Activated T-cell treated with anti-CD3 and anti-CD28 coated beads, Interleukin-2, amount 50 U/mL, for 4 hours (primary cell): ENCODE measurements around the gene CDK8. TPM values are rescaled to one million over a fixed set of nuclear protein-coding genes. Genes with fewer than 3 reads are reported as not detected.
A peak's percentile ranks its signal among the peaks of the same experiment; 100 is the strongest.

Experiments used
- ATAC-seq, 2 donors: fragments of 200-7000 bp; cut with Tn5 transposase; one replicate each; pipeline ENCODE4 v1.10.0; 2021
- DNase-seq: peaks from one replicate; pipeline ENCODE4 v3.0.0-alpha.2; 2020
- H3K27me3 Mint-ChIP-seq: one replicate; pipeline ENCODE4 v1.8.0; 2021; ENCODE audit warnings: low read depth, mixed read lengths
- H3K36me3 Mint-ChIP-seq: one replicate; pipeline ENCODE4 v1.8.0; 2022; ENCODE audit warnings: mixed read lengths; ENCODE audit not compliant: insufficient read depth
- H3K4me1 Mint-ChIP-seq: one replicate; pipeline ENCODE4 v1.8.0; 2021; ENCODE audit warnings: low read depth, mixed read lengths
- H3K4me3 Mint-ChIP-seq: one replicate; pipeline ENCODE4 v1.8.0; 2021; ENCODE audit warnings: mild to moderate bottlenecking, moderate library complexity, mixed read lengths
- H3K9me3 Mint-ChIP-seq: one replicate; pipeline ENCODE4 v1.8.0; 2021; ENCODE audit warnings: mixed read lengths
- total RNA-seq, 3 donors: library from RNA; stranded (reverse); gene quantifications; one replicate each; pipeline ENCODE4 v1.2.1, GENCODE V29; 2021

Gene CDK8
- 10 to 100 TPM; 21.1 to 23.6 (median 23.0) TPM for total RNA-seq

DNA sequence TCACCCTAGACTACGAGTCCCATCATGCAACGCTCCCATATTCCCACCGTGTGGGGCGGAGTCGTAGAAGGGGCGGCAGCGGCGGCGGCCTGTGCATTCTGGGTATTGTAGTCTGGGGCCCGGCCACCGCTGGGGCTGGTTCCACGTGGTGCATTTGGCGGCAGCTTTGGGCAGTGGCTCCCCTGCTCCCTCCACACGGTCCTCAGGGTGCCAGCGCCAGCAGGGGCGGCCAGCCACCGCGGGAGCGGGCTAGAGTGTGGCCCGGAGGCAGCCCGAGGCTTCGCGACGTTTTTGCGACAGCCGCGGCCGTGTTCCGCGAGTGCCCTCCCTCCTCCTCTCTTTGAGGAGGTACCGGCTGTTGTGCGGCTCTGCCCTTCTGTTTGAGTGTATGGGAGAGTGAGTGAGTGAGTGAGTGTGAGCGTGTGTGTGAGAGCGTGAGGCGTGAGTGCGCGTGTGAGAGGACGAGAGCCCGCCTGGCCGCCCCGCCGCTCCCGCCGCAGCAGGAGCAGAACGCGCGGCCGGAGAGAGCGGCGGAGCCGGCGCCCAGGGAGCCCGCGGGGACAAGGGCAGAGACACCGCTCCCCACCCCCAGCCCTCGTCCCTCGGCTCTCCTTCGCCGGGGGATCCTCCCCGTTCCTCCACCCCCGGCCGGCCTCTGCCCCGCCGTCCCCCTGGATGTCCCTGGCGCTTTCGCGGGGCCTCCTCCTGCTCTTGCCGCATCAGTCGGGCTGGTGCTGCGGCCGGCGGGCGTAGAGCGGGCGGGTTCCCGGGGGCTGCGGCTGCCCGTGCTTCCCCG, at the start of gene CDK8:
Gene CDK8, plus strand, starts transcription at position 343 of the 796 bp plus-strand sequence. CDS start 513 bp downstream, outside the sequence.
- peak; percentile 90 to 92 for ATAC-seq
- DNase-seq, result peak; percentile 78
- H3K4me1 Mint-ChIP-seq, result peaks cover 36% of the 10 kb centered on the region
- peak within 1 kb of the TSS; percentile 88 for H3K4me3 Mint-ChIP-seq
- no peaks in the 10 kb centered on the region for H3K36me3 Mint-ChIP-seq
- no peaks in the 10 kb centered on the region for H3K27me3 Mint-ChIP-seq
- no peaks in the 10 kb centered on the region for H3K9me3 Mint-ChIP-seq

- Mint-ChIP-seq H3K9me3 (no peaks in the 10 kb centered on the region), H3K4me1 (peaks cover 1% of the 10 kb centered on the region), H3K36me3 (peaks cover 31% of the 10 kb centered on the region), H3K27me3 (no peaks in the 10 kb centered on the region), H3K4me3 (no peak overlapping the region)
- ATAC-seq, result no peak
- DNase-seq, result no peak
Observed at GRCh38 chr13:26208287-26208686, 45.6 kb upstream of the CDK8 start.

DNA sequence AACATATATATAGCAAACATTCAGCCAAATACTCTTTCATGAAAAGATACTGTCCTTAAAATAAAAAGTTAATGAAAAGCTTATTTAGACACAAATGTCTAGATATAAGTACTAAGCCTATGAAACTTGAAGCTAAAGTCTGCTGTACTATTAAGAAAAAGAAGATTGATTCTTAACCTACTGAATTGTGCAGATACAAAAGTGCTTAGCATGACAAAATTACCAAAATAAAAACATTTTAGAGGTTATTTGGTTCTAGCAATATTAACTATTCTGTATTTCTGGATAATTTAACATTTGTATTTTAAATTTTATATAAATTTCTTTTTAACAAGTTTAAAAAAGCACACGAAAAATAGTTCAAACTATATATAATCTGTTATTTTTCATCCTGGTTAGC, 40.6 kb upstream of the CDK8 start:
- H3K4me3 Mint-ChIP-seq, result no peak overlapping the region
- ATAC-seq, result no peak
- no peaks in the 10 kb centered on the region for H3K27me3 Mint-ChIP-seq
- peaks cover 9% of the 10 kb centered on the region for H3K4me1 Mint-ChIP-seq
- no peak for DNase-seq
- H3K9me3 Mint-ChIP-seq, result no peaks in the 10 kb centered on the region
- peaks cover 47% of the 10 kb centered on the region for H3K36me3 Mint-ChIP-seq

DNA sequence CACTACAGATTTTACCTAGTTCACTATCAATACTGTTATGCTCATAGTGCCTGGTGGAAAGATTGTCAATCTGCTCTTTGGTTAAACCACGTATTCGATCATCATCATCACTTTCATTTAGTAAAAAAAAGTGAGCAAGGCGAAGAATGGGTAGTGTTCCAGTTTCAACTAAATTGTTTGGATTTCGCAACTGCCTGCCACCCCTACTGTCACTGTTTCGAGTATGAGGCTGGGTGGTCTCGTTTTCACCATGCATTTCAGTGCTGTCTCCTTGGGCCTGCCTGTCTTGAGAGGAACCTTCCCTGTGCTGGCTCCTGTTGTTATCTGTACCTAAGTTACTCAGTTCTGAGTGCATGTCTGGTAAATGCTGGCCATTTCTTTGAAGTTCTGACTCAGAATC, 39.9 kb upstream of the CDK8 start:
- no peak overlapping the region for H3K4me3 Mint-ChIP-seq
- H3K36me3 Mint-ChIP-seq, result peaks cover 44% of the 10 kb centered on the region
- H3K9me3 Mint-ChIP-seq, result no peaks in the 10 kb centered on the region
- H3K27me3 Mint-ChIP-seq, result no peaks in the 10 kb centered on the region
- ATAC-seq (no peak), DNase-seq (no peak)
- peaks cover 11% of the 10 kb centered on the region for H3K4me1 Mint-ChIP-seq

DNA sequence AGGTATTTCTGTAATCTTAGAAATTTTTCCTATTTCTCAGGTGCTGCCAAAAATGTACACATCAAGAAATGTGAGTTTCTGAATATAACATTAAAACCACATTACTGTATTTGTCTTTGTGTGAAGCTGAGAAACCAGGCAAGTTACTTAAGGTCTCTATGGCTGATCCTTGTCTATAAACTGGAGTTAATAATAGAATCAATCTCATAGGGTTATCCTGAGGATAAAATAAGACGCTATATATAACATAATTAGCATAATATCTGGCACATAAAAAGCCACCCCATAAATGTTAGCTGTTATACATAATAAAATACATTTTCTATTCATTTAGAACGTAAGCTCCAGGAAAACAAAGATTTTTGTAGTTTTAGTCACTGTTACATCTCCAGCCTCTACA, 37.9 kb upstream of the CDK8 start:
- no peak for DNase-seq
- H3K27me3 Mint-ChIP-seq, result no peaks in the 10 kb centered on the region
- no peak overlapping the region for H3K4me3 Mint-ChIP-seq
- no peaks in the 10 kb centered on the region for H3K9me3 Mint-ChIP-seq
- H3K4me1 Mint-ChIP-seq, result peaks cover 27% of the 10 kb centered on the region
- H3K36me3 Mint-ChIP-seq, result peaks cover 47% of the 10 kb centered on the region
- no peak for ATAC-seq

GRCh38 chr13:26219726-26220125, 34.2 kb upstream of the CDK8 start:
- Mint-ChIP-seq H3K27me3 (no peaks in the 10 kb centered on the region), H3K36me3 (peaks cover 26% of the 10 kb centered on the region), H3K9me3 (no peaks in the 10 kb centered on the region), H3K4me1 (peaks cover 34% of the 10 kb centered on the region), H3K4me3 (peak overlapping the region; percentile 91)
- DNase-seq (no peak), ATAC-seq (no peak)

DNA sequence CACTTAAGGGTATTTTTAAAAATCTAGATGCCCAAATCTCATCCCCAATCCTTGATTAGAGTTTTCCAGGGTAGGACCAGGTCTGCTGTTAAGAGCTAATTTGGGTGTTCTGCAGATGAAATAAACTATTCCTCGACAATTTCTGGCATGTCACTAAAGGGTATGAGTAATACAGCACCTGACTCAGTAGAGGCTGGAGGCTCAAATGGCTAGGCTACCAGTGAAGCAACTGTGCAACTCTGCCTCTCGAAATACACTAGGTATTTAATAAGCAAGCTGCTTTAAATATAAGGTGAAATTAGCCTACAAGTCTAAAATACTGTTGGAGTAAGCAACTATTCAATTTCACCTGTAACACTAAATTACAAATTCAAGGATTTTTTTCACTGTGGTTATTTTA, 33.4 kb upstream of the CDK8 start:
- no peak for ATAC-seq
- H3K9me3 Mint-ChIP-seq, result no peaks in the 10 kb centered on the region
- H3K36me3 Mint-ChIP-seq, result peaks cover 19% of the 10 kb centered on the region
- peak overlapping the region; percentile 91 for H3K4me3 Mint-ChIP-seq
- no peak for DNase-seq
- no peaks in the 10 kb centered on the region for H3K27me3 Mint-ChIP-seq
- peaks cover 34% of the 10 kb centered on the region for H3K4me1 Mint-ChIP-seq

GRCh38 chr13:26221399-26221720, 32.6 kb upstream of the CDK8 start:
- peak overlapping the region; percentile 91 for H3K4me3 Mint-ChIP-seq
- DNase-seq (no peak), ATAC-seq (peak in 1 of 2 donors; percentile 4)
- H3K27me3 Mint-ChIP-seq, result no peaks in the 10 kb centered on the region
- H3K9me3 Mint-ChIP-seq, result no peaks in the 10 kb centered on the region
- peaks cover 34% of the 10 kb centered on the region for H3K4me1 Mint-ChIP-seq
- H3K36me3 Mint-ChIP-seq, result peaks cover 19% of the 10 kb centered on the region

DNA sequence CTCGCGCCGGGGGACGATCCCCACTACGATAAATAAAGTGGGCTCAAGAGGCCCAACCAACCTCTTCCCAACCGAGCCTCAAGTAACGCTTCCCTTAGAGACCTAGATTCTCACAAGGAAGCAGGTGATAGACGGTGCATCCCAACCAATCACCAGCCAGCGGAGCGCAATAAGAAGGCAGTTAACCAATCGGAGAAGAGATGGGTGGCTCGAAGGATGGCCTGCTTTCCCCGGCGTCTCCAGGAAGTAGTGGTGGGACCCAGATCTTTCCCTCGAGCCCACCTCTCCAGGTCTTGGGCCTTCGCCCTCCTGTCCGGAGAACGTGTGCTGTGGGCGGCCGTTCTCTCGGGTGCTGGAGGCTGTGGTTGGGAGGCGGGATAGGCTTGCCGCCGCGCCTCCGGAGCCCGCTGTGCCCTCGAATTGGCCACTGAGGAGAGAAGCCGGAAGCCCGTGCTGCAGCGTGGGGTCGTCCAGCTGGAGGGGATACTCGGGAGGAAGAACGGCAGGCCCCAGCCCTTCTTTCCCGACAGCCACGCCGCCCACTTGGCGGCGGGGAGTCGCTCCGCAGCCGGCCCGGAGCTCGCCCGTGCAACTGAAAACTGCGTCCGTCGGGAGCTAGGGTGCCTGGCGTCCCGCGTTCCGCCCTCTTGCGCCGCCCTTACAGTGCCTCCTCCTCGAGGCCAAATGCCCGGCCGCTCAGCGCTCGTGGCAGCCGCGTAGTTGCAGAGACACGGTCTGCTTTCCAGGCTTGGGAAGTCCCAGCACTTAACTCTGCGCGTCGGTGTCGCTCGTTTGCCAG, 32.0 kb upstream of the CDK8 start, which contains the start of gene RNF6:
Gene RNF6, minus strand, starts transcription at position 594 of the 799 bp plus-strand sequence. CDS start 2,665 bp downstream, outside the sequence.
- no peaks in the 10 kb centered on the region for H3K27me3 Mint-ChIP-seq
- peaks cover 34% of the 10 kb centered on the region for H3K4me1 Mint-ChIP-seq
- DNase-seq (peak; percentile 78), ATAC-seq (peak; percentile 97)
- peak within 1 kb of the TSS; percentile 91 for H3K4me3 Mint-ChIP-seq
- peaks cover 18% of the 10 kb centered on the region for H3K36me3 Mint-ChIP-seq
- no peaks in the 10 kb centered on the region for H3K9me3 Mint-ChIP-seq

DNA sequence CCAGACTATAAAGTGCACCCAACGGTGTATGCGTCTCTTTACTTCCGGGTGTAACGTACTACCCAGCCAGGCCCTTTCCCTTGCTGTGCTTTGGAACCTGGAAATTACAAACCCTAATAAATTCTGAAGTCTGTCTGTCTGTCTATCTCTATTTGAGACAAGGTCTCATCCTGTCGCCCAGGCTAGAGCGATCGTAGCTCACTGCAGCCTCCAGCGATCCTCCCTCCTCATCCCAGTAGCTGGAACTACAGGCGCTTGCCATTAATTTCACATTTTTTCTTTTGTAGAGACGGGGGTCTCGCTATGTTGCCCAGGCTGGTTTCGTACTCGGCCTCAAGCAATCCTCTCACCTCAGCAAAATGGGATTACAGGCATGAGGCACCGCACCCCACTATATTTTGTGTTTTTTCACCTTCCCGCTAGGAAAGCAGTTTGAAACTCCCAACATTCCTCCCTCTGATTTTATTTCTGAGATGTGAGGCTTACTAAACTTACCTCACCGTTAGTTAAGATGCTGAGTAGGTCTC, 31.3 kb upstream of the CDK8 start:
- H3K27me3 Mint-ChIP-seq, result no peaks in the 10 kb centered on the region
- peak; percentile 64 to 65 for ATAC-seq
- peak overlapping the region; percentile 91 for H3K4me3 Mint-ChIP-seq
- peaks cover 13% of the 10 kb centered on the region for H3K36me3 Mint-ChIP-seq
- H3K9me3 Mint-ChIP-seq, result no peaks in the 10 kb centered on the region
- no peak for DNase-seq
- peaks cover 34% of the 10 kb centered on the region for H3K4me1 Mint-ChIP-seq

- DNase-seq (no peak), ATAC-seq (no peak)
- Mint-ChIP-seq H3K9me3 (no peaks in the 10 kb centered on the region), H3K36me3 (no peaks in the 10 kb centered on the region), H3K27me3 (no peaks in the 10 kb centered on the region), H3K4me1 (peaks cover 14% of the 10 kb centered on the region), H3K4me3 (no peak overlapping the region)
Observed at GRCh38 chr13:26225896-26226617, 27.9 kb upstream of the CDK8 start.

DNA sequence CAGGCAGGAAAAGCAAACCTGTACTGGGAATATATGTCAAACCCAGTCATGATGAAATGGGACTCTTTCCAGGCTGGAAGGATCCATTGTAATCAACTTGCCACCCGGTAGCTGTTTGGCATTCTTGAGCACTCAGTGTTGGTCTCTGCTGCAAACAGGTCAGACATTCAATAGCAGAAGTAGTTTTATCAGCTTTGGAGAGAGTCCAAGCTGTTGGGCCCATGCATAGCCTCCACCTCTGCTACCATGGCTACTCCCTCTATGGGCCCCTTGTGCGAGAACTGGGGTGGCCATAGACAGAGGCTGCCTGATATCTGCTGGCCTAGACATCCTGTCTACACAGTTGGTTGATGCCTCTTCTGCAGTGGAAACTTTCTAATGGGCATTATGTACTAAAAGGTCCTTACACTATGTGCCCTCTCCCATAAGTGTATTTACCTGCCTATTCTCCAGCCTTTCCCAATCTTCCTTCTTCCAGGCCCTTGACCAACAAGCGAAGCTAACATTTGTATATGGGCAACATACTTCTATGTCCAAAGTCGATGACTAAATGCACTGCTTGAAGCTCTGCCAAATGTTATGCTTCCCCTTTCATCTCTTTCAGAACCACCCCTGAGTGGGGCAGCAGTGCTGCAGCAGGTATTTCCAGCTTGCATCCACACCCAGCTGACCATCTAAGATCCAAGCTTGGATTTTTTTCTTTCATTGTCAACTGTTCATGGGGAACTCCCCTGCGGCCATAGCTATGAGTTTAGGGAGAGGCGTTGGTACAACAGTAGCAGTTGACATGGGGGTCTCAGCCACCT, 26.6 kb upstream of the CDK8 start:
- no peak overlapping the region for H3K4me3 Mint-ChIP-seq
- H3K4me1 Mint-ChIP-seq, result peaks cover 10% of the 10 kb centered on the region
- no peaks in the 10 kb centered on the region for H3K36me3 Mint-ChIP-seq
- no peak for ATAC-seq
- DNase-seq, result no peak
- no peaks in the 10 kb centered on the region for H3K27me3 Mint-ChIP-seq
- H3K9me3 Mint-ChIP-seq, result no peaks in the 10 kb centered on the region

- no peak for DNase-seq
- no peak for ATAC-seq
- Mint-ChIP-seq H3K36me3 (no peaks in the 10 kb centered on the region), H3K9me3 (no peaks in the 10 kb centered on the region), H3K4me3 (no peak overlapping the region), H3K4me1 (peaks cover 3% of the 10 kb centered on the region), H3K27me3 (no peaks in the 10 kb centered on the region)
Observed at GRCh38 chr13:26228096-26228495, 25.8 kb upstream of the CDK8 start.
